ENCODE results near the gene ST7. TPM values are rescaled to one million over a fixed set of nuclear protein-coding genes. Genes with fewer than 3 reads are reported as not detected.
A peak's percentile ranks its signal among the peaks of the same experiment; 100 is the strongest.

The ST7 gene
- total and polyA plus RNA-seq, 9 donors: 11.6 to 20.7 (median 15.0) TPM

- no peaks in the 10 kb centered on the region for H3K36me3 ChIP-seq (ENCODE audit: control insufficient read depth, insufficient read depth, low read length)
- peak; percentile 67 for DNase-seq
- no peaks in the 10 kb centered on the region for H3K4me1 ChIP-seq (ENCODE audit: control insufficient read depth, insufficient read depth, low read length)
- WGBS (ENCODE audit: insufficient coverage): 0% methylated on average over 2 of the region's 6 CpGs
- H3K9me3 ChIP-seq (replicated peaks; ENCODE audit: control insufficient read depth, low read depth, low read length): no peaks in the 10 kb centered on the region
- no peak overlapping the region for H3K4me3 ChIP-seq (ENCODE audit: low read length)
- peak overlapping the region; percentile 11 for H3K27ac ChIP-seq (ENCODE audit: low read length)
- no peaks in the 10 kb centered on the region for H3K27me3 ChIP-seq (ENCODE audit: control insufficient read depth, insufficient read depth, low read length)
Measured at GRCh38 chr7:117014673-117015133, 61.4 kb downstream of the ST7 start.

DNA sequence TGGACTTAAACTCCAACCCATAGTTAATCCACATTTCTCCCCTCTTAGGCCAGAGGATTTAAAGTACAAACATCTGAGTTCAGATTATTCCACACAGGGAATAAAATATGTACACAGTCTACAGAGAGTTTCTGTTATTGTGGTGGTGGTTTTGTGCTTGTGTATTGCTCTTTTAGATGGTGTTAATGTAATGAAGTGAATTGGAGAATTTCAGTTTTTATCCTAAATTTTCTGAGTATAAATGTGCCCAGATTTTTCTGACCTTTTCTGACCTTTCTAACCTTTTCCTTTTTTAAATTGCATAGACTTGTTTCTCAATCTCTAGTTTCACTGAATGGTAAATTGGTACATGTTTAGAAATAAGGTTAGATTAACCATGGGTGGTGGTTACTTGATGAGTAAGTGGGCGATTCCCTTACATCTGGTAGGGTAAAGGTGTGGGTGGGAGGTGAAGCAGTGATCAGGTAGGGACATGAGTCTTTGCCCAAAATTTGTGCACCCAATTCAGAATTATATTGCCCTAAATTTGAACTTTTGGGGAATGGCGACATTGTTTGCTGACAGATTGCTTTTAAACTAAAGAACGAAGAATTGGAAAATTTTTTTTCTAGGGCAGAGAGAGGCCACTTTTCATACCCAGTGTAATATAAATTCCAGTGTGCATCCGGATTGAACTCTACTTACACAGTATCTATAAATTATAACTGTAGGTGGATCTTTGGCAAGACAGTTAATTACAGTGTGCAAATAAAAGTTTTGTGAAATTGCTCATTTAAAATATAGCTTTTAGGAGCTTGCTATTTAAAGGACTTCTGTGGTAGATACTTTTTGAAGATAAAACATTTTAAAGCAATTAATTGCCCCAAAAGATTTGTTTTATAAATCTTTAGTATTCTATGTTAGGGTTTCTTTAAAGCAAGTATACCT is 62.2 kb downstream of the ST7 start:
- Histone ChIP-seq H3K4me1 (ENCODE audit: control insufficient read depth, insufficient read depth, low read length) (no peaks in the 10 kb centered on the region), H3K9me3 (replicated peaks; ENCODE audit: control insufficient read depth, low read depth, low read length) (no peaks in the 10 kb centered on the region), H3K4me3 (ENCODE audit: low read length) (no peak overlapping the region), H3K27me3 (ENCODE audit: control insufficient read depth, insufficient read depth, low read length) (no peaks in the 10 kb centered on the region), H3K27ac (ENCODE audit: low read length) (no peak overlapping the region), H3K36me3 (ENCODE audit: control insufficient read depth, insufficient read depth, low read length) (no peaks in the 10 kb centered on the region)
- WGBS (ENCODE audit: insufficient coverage): 100% methylated on average over 1 of the region's 4 CpGs
- DNase-seq: no peak

DNA sequence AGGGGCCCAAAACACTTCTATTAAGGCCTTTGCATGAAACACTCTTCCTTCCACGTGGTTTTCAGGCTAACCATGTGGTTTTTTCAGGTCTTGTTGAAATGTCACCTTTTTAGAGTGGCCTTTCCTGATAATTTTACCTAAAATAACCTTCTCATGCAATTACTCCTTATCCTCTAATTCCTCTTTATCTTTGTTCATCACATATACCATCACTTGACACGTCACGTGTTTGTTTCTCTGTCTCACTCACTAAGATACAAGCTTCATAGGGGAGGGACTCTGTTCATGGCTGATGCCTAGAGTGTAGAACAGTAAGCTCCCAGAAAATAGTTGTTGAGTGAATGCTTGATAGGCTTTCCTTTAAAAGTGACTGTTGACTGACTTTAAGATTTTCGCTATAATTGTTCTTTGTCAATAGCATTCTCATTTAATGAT is 63.7 kb downstream of the ST7 start:
- Histone ChIP-seq H3K9me3 (replicated peaks; ENCODE audit: control insufficient read depth, low read depth, low read length) (no peaks in the 10 kb centered on the region), H3K36me3 (ENCODE audit: control insufficient read depth, insufficient read depth, low read length) (no peaks in the 10 kb centered on the region), H3K27me3 (ENCODE audit: control insufficient read depth, insufficient read depth, low read length) (no peaks in the 10 kb centered on the region), H3K4me3 (ENCODE audit: low read length) (no peak overlapping the region), H3K4me1 (ENCODE audit: control insufficient read depth, insufficient read depth, low read length) (no peaks in the 10 kb centered on the region), H3K27ac (ENCODE audit: low read length) (no peak overlapping the region)
- DNase-seq: no peak
- no CpG with 5 or more reads among the region's 4 CpGs for WGBS (ENCODE audit: insufficient coverage)

DNA sequence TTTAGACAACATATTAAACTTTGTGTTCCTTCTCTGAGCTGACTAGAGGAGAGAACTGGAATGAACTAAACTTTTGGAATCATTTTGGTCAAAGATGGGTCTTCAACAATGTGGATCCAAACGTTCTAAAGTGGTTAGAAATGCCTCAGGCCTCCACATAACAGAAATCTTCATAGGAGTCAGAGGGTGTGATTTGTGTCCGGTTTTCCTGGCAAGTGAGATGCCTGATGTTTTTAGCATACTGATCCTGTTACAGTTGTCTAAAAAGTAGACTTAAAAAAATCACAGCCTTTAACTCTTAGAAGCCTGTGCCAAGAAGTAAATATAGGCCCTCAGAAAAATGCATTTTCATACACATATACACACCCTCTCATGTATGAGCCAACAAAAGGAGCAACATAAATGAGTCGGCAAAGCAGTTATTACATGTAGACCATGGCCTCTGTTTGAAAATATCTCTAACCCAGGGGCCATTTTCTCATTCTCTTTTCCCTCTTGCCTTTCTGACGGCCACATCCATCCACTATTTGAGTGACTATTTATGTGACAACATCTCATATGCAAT is 64.5 kb downstream of the ST7 start:
- H3K27me3 ChIP-seq (ENCODE audit: control insufficient read depth, insufficient read depth, low read length): no peaks in the 10 kb centered on the region
- 100% methylated on average over 1 of the region's 4 CpGs for WGBS (ENCODE audit: insufficient coverage)
- no peak overlapping the region for H3K4me3 ChIP-seq (ENCODE audit: low read length)
- no peak overlapping the region for H3K27ac ChIP-seq (ENCODE audit: low read length)
- H3K9me3 ChIP-seq (replicated peaks; ENCODE audit: control insufficient read depth, low read depth, low read length): no peaks in the 10 kb centered on the region
- DNase-seq: no peak
- H3K4me1 ChIP-seq (ENCODE audit: control insufficient read depth, insufficient read depth, low read length): no peaks in the 10 kb centered on the region
- H3K36me3 ChIP-seq (ENCODE audit: control insufficient read depth, insufficient read depth, low read length): no peaks in the 10 kb centered on the region

DNA sequence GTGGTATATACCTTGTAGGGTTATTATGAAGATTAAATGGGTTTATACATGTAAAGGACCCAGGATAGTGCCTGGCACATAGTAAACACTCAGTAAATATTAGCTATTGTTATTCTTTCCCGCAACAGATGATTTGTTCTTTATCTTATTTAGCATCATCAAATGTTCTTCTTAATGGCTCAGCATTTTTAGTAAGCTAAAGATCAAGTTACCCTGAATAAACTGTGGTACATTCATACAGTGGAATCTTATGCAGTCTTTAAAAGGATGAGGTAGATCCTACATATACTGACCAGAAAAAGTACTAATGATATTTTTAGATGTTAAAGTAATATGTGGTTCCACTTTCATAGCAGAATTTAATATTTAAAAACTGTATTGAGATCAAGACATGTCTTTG is 65.4 kb downstream of the ST7 start:
- no peaks in the 10 kb centered on the region for H3K9me3 ChIP-seq (replicated peaks; ENCODE audit: control insufficient read depth, low read depth, low read length)
- no peak for DNase-seq
- no peaks in the 10 kb centered on the region for H3K36me3 ChIP-seq (ENCODE audit: control insufficient read depth, insufficient read depth, low read length)
- no CpG with 5 or more reads among the region's 1 CpG for WGBS (ENCODE audit: insufficient coverage)
- no peaks in the 10 kb centered on the region for H3K4me1 ChIP-seq (ENCODE audit: control insufficient read depth, insufficient read depth, low read length)
- no peak overlapping the region for H3K27ac ChIP-seq (ENCODE audit: low read length)
- no peak overlapping the region for H3K4me3 ChIP-seq (ENCODE audit: low read length)
- no peaks in the 10 kb centered on the region for H3K27me3 ChIP-seq (ENCODE audit: control insufficient read depth, insufficient read depth, low read length)

DNA sequence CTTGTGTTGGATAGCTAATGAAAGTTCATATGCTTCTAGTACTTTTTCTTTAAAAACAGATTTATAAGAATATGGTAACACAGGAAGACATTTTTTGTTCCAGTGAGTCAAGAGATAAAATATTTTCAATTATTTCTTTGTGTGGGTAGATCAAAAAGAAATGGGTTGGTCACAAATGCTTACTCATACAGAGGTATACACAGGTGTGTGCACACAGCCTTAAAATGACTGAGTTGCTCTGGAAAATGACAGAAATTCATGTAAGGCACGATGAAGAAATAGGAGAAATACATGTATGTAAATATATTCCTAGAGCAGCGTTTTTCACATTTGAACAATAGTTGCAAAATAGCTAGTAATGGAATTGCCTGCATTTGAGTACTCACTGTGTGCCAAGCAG is 66.0 kb downstream of the ST7 start:
- no peak for DNase-seq
- H3K9me3 ChIP-seq (replicated peaks; ENCODE audit: control insufficient read depth, low read depth, low read length): no peaks in the 10 kb centered on the region
- H3K4me3 ChIP-seq (ENCODE audit: low read length): no peak overlapping the region
- no peak overlapping the region for H3K27ac ChIP-seq (ENCODE audit: low read length)
- H3K4me1 ChIP-seq (ENCODE audit: control insufficient read depth, insufficient read depth, low read length): no peaks in the 10 kb centered on the region
- H3K36me3 ChIP-seq (ENCODE audit: control insufficient read depth, insufficient read depth, low read length): no peaks in the 10 kb centered on the region
- WGBS (ENCODE audit: insufficient coverage): no CpG with 5 or more reads among the region's 2 CpGs
- no peaks in the 10 kb centered on the region for H3K27me3 ChIP-seq (ENCODE audit: control insufficient read depth, insufficient read depth, low read length)

GRCh38 chr7:117019786-117020590 is 66.7 kb downstream of the ST7 start:
- peak overlapping the region; percentile 41 for H3K4me3 ChIP-seq (ENCODE audit: low read length)
- peak overlapping the region; percentile 86 for H3K27ac ChIP-seq (ENCODE audit: low read length)
- peak; percentile 97 for DNase-seq
- H3K9me3 ChIP-seq (replicated peaks; ENCODE audit: control insufficient read depth, low read depth, low read length): no peaks in the 10 kb centered on the region
- H3K36me3 ChIP-seq (ENCODE audit: control insufficient read depth, insufficient read depth, low read length): no peaks in the 10 kb centered on the region
- 4% methylated on average over 14 of the region's 18 CpGs for WGBS (ENCODE audit: insufficient coverage)
- no peaks in the 10 kb centered on the region for H3K4me1 ChIP-seq (ENCODE audit: control insufficient read depth, insufficient read depth, low read length)
- H3K27me3 ChIP-seq (ENCODE audit: control insufficient read depth, insufficient read depth, low read length): no peaks in the 10 kb centered on the region

- WGBS (ENCODE audit: insufficient coverage): no CpG with 5 or more reads among the region's 1 CpG
- peak overlapping the region; percentile 41 for H3K4me3 ChIP-seq (ENCODE audit: low read length)
- no peaks in the 10 kb centered on the region for H3K9me3 ChIP-seq (replicated peaks; ENCODE audit: control insufficient read depth, low read depth, low read length)
- no peaks in the 10 kb centered on the region for H3K27me3 ChIP-seq (ENCODE audit: control insufficient read depth, insufficient read depth, low read length)
- DNase-seq: no peak
- H3K36me3 ChIP-seq (ENCODE audit: control insufficient read depth, insufficient read depth, low read length): no peaks in the 10 kb centered on the region
- H3K27ac ChIP-seq (ENCODE audit: low read length): peak overlapping the region; percentile 86
- no peaks in the 10 kb centered on the region for H3K4me1 ChIP-seq (ENCODE audit: control insufficient read depth, insufficient read depth, low read length)
Measured at GRCh38 chr7:117020591-117020973, 67.3 kb downstream of the ST7 start.

DNA sequence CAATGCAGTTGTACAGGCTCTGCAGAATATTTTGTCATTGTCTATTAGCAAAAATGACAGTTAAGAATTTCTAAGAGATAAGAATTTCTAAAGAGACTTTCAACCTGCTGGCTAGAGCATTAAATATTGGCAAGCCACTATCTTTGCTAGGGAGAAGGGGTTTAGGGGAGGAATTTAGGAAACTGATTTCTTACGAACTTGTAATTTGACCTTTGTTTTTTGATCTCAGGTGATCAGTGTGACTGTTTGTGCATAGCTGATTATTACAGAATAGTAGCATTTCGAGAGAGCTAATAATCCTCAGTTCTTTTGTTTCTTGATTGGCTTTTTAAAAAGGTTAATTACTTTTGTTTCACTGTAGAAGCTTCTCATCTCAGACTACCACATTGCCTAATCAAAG is 68.1 kb downstream of the ST7 start:
- Histone ChIP-seq H3K27me3 (ENCODE audit: control insufficient read depth, insufficient read depth, low read length) (no peaks in the 10 kb centered on the region), H3K4me3 (ENCODE audit: low read length) (peak overlapping the region; percentile 41), H3K27ac (ENCODE audit: low read length) (no peak overlapping the region), H3K9me3 (replicated peaks; ENCODE audit: control insufficient read depth, low read depth, low read length) (no peaks in the 10 kb centered on the region), H3K36me3 (ENCODE audit: control insufficient read depth, insufficient read depth, low read length) (no peaks in the 10 kb centered on the region), H3K4me1 (ENCODE audit: control insufficient read depth, insufficient read depth, low read length) (no peaks in the 10 kb centered on the region)
- DNase-seq: no peak
- 80% methylated on average over 1 of the region's 2 CpGs for WGBS (ENCODE audit: insufficient coverage)

DNA sequence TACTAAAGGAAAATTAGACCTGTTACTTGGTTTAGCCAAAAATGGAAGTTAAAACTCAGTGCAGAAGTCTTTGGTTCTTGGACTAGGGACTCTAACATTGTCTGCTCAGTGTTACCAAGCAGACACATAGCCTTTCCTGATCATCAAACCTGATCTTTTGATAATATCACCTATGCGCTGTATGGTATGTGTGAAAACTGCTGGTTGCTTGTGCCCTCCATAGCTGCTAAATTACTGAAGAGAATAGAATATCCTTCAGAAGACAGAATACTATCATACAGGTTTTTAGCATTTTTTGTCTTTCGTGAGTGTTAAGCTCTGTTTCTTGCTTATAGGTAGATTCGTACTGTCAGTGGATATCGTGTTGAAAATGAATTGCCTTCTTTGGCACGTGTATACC is 68.7 kb downstream of the ST7 start:
- Histone ChIP-seq H3K27me3 (ENCODE audit: control insufficient read depth, insufficient read depth, low read length) (no peaks in the 10 kb centered on the region), H3K4me1 (ENCODE audit: control insufficient read depth, insufficient read depth, low read length) (no peaks in the 10 kb centered on the region), H3K4me3 (ENCODE audit: low read length) (peak overlapping the region; percentile 41), H3K9me3 (replicated peaks; ENCODE audit: control insufficient read depth, low read depth, low read length) (no peaks in the 10 kb centered on the region), H3K36me3 (ENCODE audit: control insufficient read depth, insufficient read depth, low read length) (no peaks in the 10 kb centered on the region), H3K27ac (ENCODE audit: low read length) (no peak overlapping the region)
- WGBS (ENCODE audit: insufficient coverage): no CpG with 5 or more reads among the region's 5 CpGs
- no peak for DNase-seq
